CD4-positive, alpha-beta T cell treated with Interferon alpha-2 for 1 hour (primary cell): ENCODE data around the gene SLC24A3.

Source experiments
- DNase-seq, 2 donors: peaks; one replicate each; pipeline ENCODE4 v3.0.0-alpha.2; 2020 to 2022

Gene SLC24A3

DNA sequence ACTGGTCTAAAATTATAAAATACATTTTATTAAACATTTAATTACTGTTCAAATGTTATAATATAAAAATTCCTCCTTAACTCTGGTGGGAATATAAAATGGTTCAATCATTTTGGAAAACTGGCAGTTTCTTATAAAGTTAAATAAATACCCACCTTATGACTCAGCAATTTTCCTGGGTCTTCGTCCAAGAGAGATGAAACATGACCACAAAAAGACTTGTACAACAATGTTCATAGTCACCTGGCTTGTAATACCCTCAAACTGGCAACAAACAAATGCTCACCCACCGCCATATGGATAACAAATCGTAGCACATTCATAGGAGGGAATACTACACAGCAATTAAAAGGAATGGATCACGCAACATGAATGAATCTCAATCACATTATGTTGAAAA lies 479.7 kb downstream of the SLC24A3 start:
- DNase-seq, result no peak

GRCh38 chr20:19692685-19693119 lies 480.3 kb downstream of the SLC24A3 start:
- DNase-seq, result peak; percentile 15 to 31

GRCh38 chr20:19693508-19693907 lies 481.1 kb downstream of the SLC24A3 start:
- DNase-seq, result no peak

GRCh38 chr20:19695081-19695480 lies 482.6 kb downstream of the SLC24A3 start:
- no peak for DNase-seq

DNA sequence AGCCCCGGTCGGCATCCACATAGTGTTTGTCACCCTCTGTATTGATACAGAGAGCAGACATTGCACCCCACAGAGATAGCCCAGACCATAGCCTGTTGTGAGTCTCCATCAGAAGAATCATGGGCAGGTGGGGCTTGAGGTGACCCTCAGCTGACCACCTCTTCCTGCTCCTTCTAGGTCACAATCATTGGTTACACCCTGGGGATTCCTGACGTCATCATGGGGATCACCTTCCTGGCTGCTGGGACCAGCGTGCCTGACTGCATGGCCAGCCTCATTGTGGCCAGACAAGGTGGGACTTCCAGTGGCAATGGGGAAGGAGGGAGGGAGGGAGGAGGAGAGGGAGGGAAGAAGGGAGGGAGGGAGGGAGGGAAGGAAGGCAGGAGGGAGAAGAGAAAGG lies 484.2 kb downstream of the SLC24A3 start:
- DNase-seq, result no peak

DNA sequence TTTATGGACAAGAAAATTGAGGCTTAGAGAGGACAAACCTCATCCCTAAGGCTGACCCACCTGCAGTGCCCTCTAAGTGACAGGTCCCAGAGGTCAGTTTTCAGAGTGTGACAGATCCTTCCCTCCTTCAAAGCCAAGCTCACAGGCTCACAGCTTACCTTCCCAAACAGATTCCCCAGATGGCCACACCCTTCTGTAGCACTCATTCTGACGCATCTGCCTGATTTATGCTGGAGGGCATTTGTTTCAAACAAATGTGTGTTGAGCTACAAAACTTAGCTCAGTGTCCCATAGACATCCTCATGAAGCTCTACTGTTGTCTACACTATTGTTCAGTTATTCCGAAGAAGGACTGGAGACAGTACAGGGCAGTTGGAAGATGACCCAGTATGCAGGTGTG lies 485.0 kb downstream of the SLC24A3 start:
- no peak for DNase-seq

DNA sequence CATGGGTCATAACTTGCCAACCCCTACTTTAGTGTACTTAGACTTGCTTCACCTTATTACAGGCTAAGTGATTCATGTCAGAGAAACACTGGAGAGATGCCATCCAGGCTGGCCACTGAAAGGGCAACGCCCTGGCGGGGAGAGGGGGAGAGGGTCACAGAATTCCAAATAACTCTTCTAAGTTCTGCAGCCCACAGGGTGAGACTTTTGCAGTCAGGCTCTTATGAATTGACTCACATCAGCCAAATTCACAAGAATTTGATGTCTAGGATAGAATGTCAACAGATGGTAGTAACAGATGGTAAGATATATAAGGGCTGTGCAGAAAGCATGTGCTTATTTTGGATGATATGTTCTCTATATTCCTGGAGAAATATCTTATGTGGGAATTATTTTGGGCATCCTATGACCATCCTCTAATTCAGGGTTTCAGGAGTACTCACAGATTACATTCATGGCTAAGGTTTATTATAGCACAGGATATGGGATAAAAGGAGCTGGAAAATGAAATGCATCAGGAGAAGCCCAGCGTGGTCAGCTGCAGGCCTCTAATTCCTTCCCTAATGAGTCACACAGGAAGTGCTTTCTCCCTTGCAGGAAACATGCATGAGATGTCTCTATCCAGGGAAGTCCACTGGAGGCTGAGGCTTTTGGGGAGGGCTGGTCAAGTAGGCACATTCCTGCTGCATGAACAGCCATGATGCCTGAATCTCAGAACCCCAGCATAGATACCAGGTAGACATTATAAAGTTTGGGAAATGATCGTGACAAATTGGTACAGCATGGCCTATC lies 486.9 kb downstream of the SLC24A3 start:
- DNase-seq, result no peak

DNA sequence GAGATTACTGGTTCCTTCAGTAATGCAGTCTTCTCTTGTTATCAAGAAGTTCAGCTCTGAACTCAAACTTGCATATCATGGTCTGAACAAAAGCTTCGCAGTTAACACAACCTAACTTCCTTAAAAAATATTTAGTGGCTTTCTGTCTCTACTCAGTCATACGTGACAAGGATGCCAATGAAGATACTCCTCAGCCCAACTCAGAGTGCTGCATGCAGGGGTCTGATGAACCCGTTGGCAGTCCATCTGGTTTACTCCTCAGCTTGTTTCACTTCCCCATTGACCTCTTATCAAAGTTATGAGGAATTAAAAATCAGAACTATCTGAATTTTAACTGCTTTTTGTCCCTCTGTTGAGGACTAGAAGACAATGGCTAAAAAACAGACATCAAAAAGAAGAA lies 489.0 kb downstream of the SLC24A3 start:
- DNase-seq, result peak in 1 of 2 donors; percentile 56

- DNase-seq, result peak in 1 of 2 donors; percentile 23
These were observed 494.0 kb downstream of the SLC24A3 start for GRCh38 chr20:19706463-19706862.

GRCh38 chr20:19709635-19710335 lies 497.3 kb downstream of the SLC24A3 start:
- no peak for DNase-seq

DNA sequence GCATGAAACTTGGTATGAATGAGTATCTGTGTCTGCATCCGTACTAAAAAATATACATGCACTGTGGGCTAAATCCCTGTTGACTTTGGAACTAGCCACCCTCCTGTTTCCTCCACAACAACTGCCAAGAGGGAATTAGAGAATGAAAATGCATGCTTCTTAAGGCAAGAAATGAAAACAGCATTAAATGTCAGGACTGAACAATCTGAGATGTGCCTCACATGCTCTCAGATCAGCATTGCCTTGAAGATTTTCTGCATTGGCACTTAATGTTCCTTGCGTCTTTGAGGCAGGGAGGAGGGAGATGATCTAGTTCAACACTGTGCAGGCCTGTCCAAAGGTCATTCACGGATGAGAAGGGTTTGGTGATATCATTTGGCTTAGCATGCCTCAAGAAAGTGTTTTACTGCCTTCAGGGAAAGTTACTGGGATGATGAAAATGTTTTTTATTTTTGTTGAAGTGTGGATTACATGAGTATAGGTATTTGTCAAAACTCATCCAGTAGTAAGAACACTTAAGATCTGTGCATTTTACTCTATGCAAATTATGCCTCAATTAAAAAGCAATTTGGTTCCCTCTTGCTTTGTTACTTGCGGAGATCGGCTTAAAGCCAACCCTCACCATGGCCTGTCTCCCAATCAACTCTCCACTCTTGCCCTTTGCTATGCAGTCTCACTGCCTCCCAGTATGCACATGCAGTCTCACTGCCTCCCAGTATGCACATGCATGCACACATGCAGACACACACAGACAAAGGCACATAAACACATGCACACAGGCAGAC lies 498.1 kb downstream of the SLC24A3 start:
- no peak for DNase-seq

GRCh38 chr20:19711126-19711525 lies 498.7 kb downstream of the SLC24A3 start:
- DNase-seq, result no peak

GRCh38 chr20:19712721-19713260 lies 500.3 kb downstream of the SLC24A3 start:
- DNase-seq, result no peak

- no peak for DNase-seq
These were observed 501.6 kb downstream of the SLC24A3 start for GRCh38 chr20:19713822-19714578.

- no peak for DNase-seq
These were observed 502.1 kb downstream of the SLC24A3 start for GRCh38 chr20:19714579-19714840.

DNA sequence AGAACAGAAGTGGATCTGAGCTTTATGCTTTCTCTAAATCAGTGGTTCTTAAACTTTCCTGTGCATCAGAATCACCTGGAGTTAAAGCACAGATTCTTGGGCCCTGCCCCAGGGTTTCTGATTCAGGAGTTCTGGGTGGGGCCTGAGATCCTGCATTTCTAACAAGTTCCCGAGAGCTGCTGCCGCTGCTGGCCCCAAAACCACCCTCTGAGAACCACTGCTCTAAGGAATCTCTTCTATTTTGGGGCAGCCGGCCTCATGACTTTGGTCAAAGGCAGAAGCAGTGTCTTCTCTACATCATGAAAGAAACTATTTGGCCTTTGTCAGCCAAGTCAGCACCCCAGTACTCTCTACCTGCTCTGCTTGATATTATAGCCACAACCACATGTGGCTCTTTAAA lies 503.5 kb downstream of the SLC24A3 start:
- DNase-seq, result no peak

DNA sequence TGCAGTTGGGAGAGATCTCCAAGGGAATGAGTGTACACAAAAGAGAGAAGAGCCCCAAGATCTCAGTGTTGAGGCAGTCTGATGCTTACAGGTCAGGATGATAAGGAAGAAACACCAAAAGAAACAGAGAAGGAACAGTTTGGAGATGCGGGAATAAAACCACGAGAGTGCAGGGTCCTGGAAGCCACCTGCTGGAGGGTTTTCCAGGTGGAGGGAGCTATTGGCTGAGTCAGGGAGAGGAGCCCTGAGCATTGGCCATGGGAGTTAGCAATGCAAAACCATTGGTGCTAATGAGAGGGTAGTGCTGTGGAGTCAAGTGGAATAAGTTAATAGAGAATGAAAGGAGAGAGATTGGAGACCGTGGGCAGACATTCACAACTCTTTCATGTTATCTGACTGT lies 506.4 kb downstream of the SLC24A3 start:
- no peak for DNase-seq

GRCh38 chr20:19720991-19721390 lies 508.5 kb downstream of the SLC24A3 start:
- no peak for DNase-seq

GRCh38 chr20:19723051-19723450 lies 510.6 kb downstream of the SLC24A3 start:
- no peak for DNase-seq

- no peak for DNase-seq
These were observed 511.5 kb downstream of the SLC24A3 start for GRCh38 chr20:19723813-19724430.

- DNase-seq, result no peak
These were observed 512.9 kb downstream of the SLC24A3 start for GRCh38 chr20:19725373-19725772.

GRCh38 chr20:19725814-19726525 lies 513.5 kb downstream of the SLC24A3 start:
- no peak for DNase-seq
